B cell (primary cell): ENCODE data around the gene ARSI. TPM values are rescaled to one million over a fixed set of nuclear protein-coding genes. Genes with fewer than 3 reads are reported as not detected.

Experiments
- ATAC-seq: fragments of 200-7000 bp; cut with Tn5 transposase; one replicate; pipeline ENCODE4 v1.10.0; 2021; ENCODE audit warnings: low read depth, mild to moderate bottlenecking, moderate number of reproducible peaks, moderate library complexity
- CTCF ChIA-PET: fragments of 350-600 bp; sonication (Branson Sonifier 250); formaldehyde crosslinking; loops from one replicate; lab custom pipeline; 2021; ENCODE audit warnings: antibody characterized with exemption, inconsistent platforms; lab: Charles Lee
- POLR2A ChIA-PET: fragments of 350-600 bp; sonication (Branson Sonifier 250); formaldehyde crosslinking; loops from one replicate; lab custom pipeline; 2021; ENCODE audit warnings: antibody characterized with exemption; lab: Charles Lee
- DNase-seq: peaks from one replicate; pipeline ENCODE4 v3.0.0; 2013
- H2AFZ ChIP-seq: 2 replicates; pipeline ENCODE4 v1.6.1; 2012; ENCODE audit warnings: mild to moderate bottlenecking, low read depth, low read length; ENCODE audit not compliant: insufficient read depth, poor library complexity, severe bottlenecking
- H3K27ac ChIP-seq, 2 donors: 1 replicate in 1 of 2; 2 replicates in 1 of 2; pipeline ENCODE4 v1.5.1; 2012 to 2013; ENCODE audit warnings: low read length in 2 of 2, mild to moderate bottlenecking in 2 of 2, moderate library complexity in 1 of 2
- H3K27me3 ChIP-seq, 4 experiments: fragments of 200-600 bp in 1 of 4; sonication (generic) in 1 of 4; replicated peaks in 1 of 4; 1 replicate in 2 of 4; 2 replicates in 2 of 4; pipeline versions ENCODE4 v1.6.1 to v1.7.0; 2013 to 2016; ENCODE audit warnings: low read length in 3 of 4, mild to moderate bottlenecking in 2 of 4, mixed read lengths in 1 of 4, moderate library complexity in 1 of 4; ENCODE audit not compliant: insufficient read depth in 4 of 4, control insufficient read depth in 3 of 4; ENCODE audit errors: control extremely low read depth in 1 of 4
- H3K36me3 ChIP-seq, 2 experiments: replicated peaks in 1 of 2; 1 replicate in 1 of 2; 2 replicates in 1 of 2; pipeline versions ENCODE4 v1.6.1 to v1.7.1; 2013; ENCODE audit warnings: low read length in 1 of 2; ENCODE audit not compliant: insufficient read depth in 2 of 2, control insufficient read depth in 1 of 2; ENCODE audit errors: control extremely low read depth in 1 of 2, extremely low read depth in 1 of 2
- H3K4me1 ChIP-seq, 2 donors: fragments of 200-600 bp in 1 of 2; sonication (generic) in 1 of 2; 1 replicate in 1 of 2; 2 replicates in 1 of 2; pipeline versions ENCODE4 v1.5.1 to v1.6.1; 2013 to 2017; ENCODE audit warnings: low read length in 2 of 2; ENCODE audit not compliant: control insufficient read depth in 2 of 2, insufficient read depth in 2 of 2
- H3K4me2 ChIP-seq: replicated peaks from 2 replicates; pipeline ENCODE3; 2012; ENCODE audit warnings: mild to moderate bottlenecking, low read depth, low read length; ENCODE audit not compliant: poor library complexity, severe bottlenecking
- H3K4me3 ChIP-seq, 5 experiments: fragments of 200-600 bp in 1 of 5; sonication (generic) in 1 of 5; 1 replicate in 3 of 5; 2 replicates in 2 of 5; pipeline versions ENCODE4 v1.5.1 to v1.7.0; 2011 to 2016; ENCODE audit warnings: low read length in 4 of 5, mild to moderate bottlenecking in 4 of 5, low read depth in 2 of 5, control low read depth in 1 of 5, moderate library complexity in 1 of 5; ENCODE audit not compliant: insufficient read depth in 1 of 5; ENCODE audit errors: control extremely low read depth in 1 of 5, extremely low read depth in 1 of 5
- H3K79me2 ChIP-seq: fragments of 200-600 bp; sonication (generic); one replicate; pipeline ENCODE4 v1.6.0; 2016; ENCODE audit warnings: low read length; ENCODE audit not compliant: control insufficient read depth, insufficient read depth
- H3K9ac ChIP-seq: fragments of 200-600 bp; sonication (generic); 2 replicates; pipeline ENCODE4 v1.6.1; 2017; ENCODE audit warnings: mild to moderate bottlenecking, low read length, moderate library complexity
- H3K9me3 ChIP-seq, 3 donors: one replicate each; pipeline versions ENCODE4 v1.6.1 to v1.7.1; 2013; ENCODE audit warnings: low read length in 2 of 3; ENCODE audit not compliant: control insufficient read depth in 2 of 3, insufficient read depth in 1 of 3; ENCODE audit errors: control extremely low read depth in 1 of 3
- H4K20me1 ChIP-seq: 2 replicates; pipeline ENCODE4 v1.6.0; 2012; ENCODE audit warnings: mild to moderate bottlenecking, low read length; ENCODE audit not compliant: insufficient read depth, control insufficient read depth, poor library complexity, severe bottlenecking
- H3K27ac Mint-ChIP-seq: one replicate; pipeline ENCODE4 v1.8.0; 2021; ENCODE audit warnings: mixed read lengths
- H3K27me3 Mint-ChIP-seq: one replicate; pipeline ENCODE4 v1.8.0; 2021; ENCODE audit warnings: mixed read lengths
- H3K4me1 Mint-ChIP-seq: one replicate; pipeline ENCODE4 v1.8.0; 2021; ENCODE audit warnings: mixed read lengths
- H3K4me3 Mint-ChIP-seq: one replicate; pipeline ENCODE4 v1.8.0; 2021; ENCODE audit warnings: mixed read lengths
- H3K9me3 Mint-ChIP-seq: one replicate; pipeline ENCODE4 v1.8.0; 2022; ENCODE audit warnings: mixed read lengths; ENCODE audit not compliant: insufficient read depth
- CTCF ChIP-seq: fragments of 200-600 bp; IDR thresholded peaks from one replicate; pipeline ENCODE4 v1.8.0; 2022; ENCODE audit warnings: antibody characterized with exemption, mild to moderate bottlenecking
- EZH2 ChIP-seq: IDR thresholded peaks from 2 replicates; pipeline ENCODE4 v1.6.1; 2012; ENCODE audit warnings: borderline replicate concordance, low read depth, mild to moderate bottlenecking, moderate library complexity, low read length; ENCODE audit not compliant: insufficient read depth, poor library complexity, severe bottlenecking
- WGBS: methylation state at CpG from one replicate; pipeline ENCODE4 v1.1.5; 2013; ENCODE audit warnings: missing lambda C conversion rate; ENCODE audit not compliant: insufficient coverage; 5-methylcytosine and 5-hydroxymethylcytosine counted together
- intact Hi-C: fragments of 100-400 bp; cut with micrococcal nuclease; formaldehyde crosslinking; loops from one replicate; pipeline ENCODE4 v1.10.0; 2022
- polyA plus RNA-seq: library from polyadenylated mRNA; depleted of rRNA; stranded (reverse); fragments of >200 nt; gene quantifications from 2 replicates; pipeline ENCODE4 v1.2.3, GENCODE V29; 2012
- total RNA-seq, 2 donors: library from RNA; stranded (reverse); fragments of 120-200 nt in 1 of 2; gene quantifications; 1 replicate in 1 of 2; 2 replicates in 1 of 2; pipeline versions ENCODE4 v1.2.3 to v1.2.4, GENCODE V29; 2013 to 2022

Gene ARSI
- total and polyA plus RNA-seq, 2 donors (not counting 1 experiment from before 2014, with no cell fraction given) = not detected

DNA sequence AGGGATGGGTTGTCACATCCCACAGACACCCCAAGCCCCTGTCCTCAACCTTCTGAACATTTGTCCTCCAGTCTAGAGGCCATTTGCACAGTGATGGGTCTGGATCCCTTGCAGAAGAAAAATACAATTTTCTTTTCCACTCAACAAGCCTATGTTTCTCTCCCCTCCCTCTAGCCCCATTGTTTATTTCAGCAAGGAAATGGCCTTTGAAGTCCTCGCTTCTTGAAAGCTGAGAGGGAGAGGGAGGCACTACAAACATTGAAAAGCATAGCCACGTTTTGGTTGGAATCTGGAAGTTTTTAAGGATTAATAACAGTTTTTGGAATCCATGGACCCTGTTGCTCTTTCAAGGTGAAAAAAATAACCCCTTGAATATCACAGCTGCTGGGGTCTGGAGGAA, 24.0 kb upstream of the ARSI start:
- no peak overlapping the region for H2AFZ ChIP-seq
- H3K27me3 ChIP-seq = no peaks in the 10 kb centered on the region
- no peak overlapping the region for H3K27ac Mint-ChIP-seq
- no peak overlapping the region for H3K4me2 ChIP-seq
- H3K4me1 ChIP-seq = no peaks in the 10 kb centered on the region
- no peak for TF ChIP-seq EZH2
- no peak for TF ChIP-seq CTCF
- no peak overlapping the region for H3K4me3 ChIP-seq
- no peak overlapping the region for H3K27ac ChIP-seq
- ChIA-PET POLR2A (no interaction called here), CTCF (no interaction called here)
- no peak overlapping the region for H3K4me3 Mint-ChIP-seq
- WGBS = no CpG with 5 or more reads among the region's 2 CpGs
- intact Hi-C loops = no loop called here
- ATAC-seq (no peak), DNase-seq (no peak)
- H3K4me1 Mint-ChIP-seq = no peaks in the 10 kb centered on the region
- no peaks in the 10 kb centered on the region for H3K79me2 ChIP-seq
- H3K9me3 ChIP-seq = no peaks in the 10 kb centered on the region
- H3K36me3 ChIP-seq = no peaks in the 10 kb centered on the region
- no peaks in the 10 kb centered on the region for H3K9me3 Mint-ChIP-seq
- no peaks in the 10 kb centered on the region for H4K20me1 ChIP-seq
- H3K9ac ChIP-seq = no peak overlapping the region
- H3K27me3 Mint-ChIP-seq = peaks cover 9% of the 10 kb centered on the region

GRCh38 chr5:150325426-150325825, 22.7 kb upstream of the ARSI start:
- H3K27me3 Mint-ChIP-seq = peaks cover 9% of the 10 kb centered on the region
- ChIA-PET POLR2A (no interaction called here), CTCF (no interaction called here)
- H3K4me3 Mint-ChIP-seq = no peak overlapping the region
- ATAC-seq (no peak), DNase-seq (no peak)
- Histone ChIP-seq H3K9ac (no peak overlapping the region), H3K79me2 (no peaks in the 10 kb centered on the region), H3K27ac (no peak overlapping the region), H4K20me1 (no peaks in the 10 kb centered on the region), H3K4me2 (no peak overlapping the region), H3K9me3 (no peaks in the 10 kb centered on the region), H3K27me3 (no peaks in the 10 kb centered on the region), H3K4me3 (no peak overlapping the region), H2AFZ (no peak overlapping the region), H3K36me3 (no peaks in the 10 kb centered on the region), H3K4me1 (no peaks in the 10 kb centered on the region)
- no peak overlapping the region for H3K27ac Mint-ChIP-seq
- 100% methylated on average over 2 of the region's 4 CpGs for WGBS
- intact Hi-C loops = no loop called here
- no peaks in the 10 kb centered on the region for H3K4me1 Mint-ChIP-seq
- TF ChIP-seq CTCF (no peak), EZH2 (no peak)
- H3K9me3 Mint-ChIP-seq = no peaks in the 10 kb centered on the region
